Ovary (tissue), 3 donors: ENCODE data around the gene SGK1.

Experiments used
- EP300 ChIP-seq: sonication (generic); formaldehyde crosslinking; IDR thresholded peaks from one replicate; pipeline ENCODE4 v1.6.1; 2017; ENCODE audit warnings: antibody characterized with exemption
- POLR2A ChIP-seq: fragments of 450-650 bp; IDR thresholded peaks from one replicate; pipeline ENCODE4 v1.6.1; 2017; ENCODE audit warnings: antibody characterized with exemption, mild to moderate bottlenecking, moderate library complexity
- TF ChIP-seq, protein P1 (sequence below), 3 donors: fragments of 450-650 bp in 2 of 3; fragments of 200-600 bp in 1 of 3; IDR thresholded peaks; one replicate each; pipeline versions ENCODE4 v1.5.1 to v1.8.0; 2016 to 2022; ENCODE audit warnings: antibody characterized with exemption in 3 of 3, mild to moderate bottlenecking in 1 of 3
- donor health status: DM: no; HTN: no; CAD: no.

DNA sequence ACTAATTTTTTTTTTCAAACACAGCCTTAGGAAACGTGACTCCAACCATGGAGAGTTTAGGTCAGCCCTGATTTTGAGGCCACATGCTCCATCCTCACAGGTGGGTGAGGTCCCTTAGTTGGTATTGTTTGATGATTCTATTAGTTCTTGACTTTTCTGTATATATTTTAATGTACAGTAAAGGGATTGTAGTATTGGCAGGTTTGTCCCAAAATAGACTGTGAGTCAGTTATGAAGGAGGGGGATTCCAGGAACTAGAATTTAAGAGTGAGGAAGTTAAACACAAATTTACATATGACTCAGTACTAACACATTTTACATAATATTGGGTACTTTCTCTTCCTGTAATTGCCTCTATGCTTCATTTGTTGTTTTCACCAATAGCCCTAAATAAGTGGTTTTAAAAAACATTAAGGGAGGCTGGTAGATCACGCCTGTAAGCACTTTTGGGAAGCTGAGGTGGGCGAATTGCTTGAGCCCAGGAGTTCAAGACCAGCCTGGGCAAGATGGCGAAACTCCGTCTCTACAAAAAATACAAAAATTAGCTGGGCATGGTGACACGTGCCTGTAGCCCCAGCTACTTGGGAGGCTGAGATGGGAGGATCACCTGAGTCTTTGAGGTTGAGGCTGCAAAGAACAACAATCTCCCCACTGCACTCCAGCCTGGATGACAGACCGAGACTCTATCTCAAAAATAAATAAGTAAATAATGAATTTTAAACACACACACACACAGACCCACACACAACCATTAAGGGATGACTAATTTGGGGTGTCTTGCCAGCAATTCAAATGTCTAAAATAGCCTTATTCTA lies 81.8 kb downstream of the SGK1 start:
- TF ChIP-seq, protein P1, sequence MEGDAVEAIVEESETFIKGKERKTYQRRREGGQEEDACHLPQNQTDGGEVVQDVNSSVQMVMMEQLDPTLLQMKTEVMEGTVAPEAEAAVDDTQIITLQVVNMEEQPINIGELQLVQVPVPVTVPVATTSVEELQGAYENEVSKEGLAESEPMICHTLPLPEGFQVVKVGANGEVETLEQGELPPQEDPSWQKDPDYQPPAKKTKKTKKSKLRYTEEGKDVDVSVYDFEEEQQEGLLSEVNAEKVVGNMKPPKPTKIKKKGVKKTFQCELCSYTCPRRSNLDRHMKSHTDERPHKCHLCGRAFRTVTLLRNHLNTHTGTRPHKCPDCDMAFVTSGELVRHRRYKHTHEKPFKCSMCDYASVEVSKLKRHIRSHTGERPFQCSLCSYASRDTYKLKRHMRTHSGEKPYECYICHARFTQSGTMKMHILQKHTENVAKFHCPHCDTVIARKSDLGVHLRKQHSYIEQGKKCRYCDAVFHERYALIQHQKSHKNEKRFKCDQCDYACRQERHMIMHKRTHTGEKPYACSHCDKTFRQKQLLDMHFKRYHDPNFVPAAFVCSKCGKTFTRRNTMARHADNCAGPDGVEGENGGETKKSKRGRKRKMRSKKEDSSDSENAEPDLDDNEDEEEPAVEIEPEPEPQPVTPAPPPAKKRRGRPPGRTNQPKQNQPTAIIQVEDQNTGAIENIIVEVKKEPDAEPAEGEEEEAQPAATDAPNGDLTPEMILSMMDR (IDR thresholded peaks at IDR 0.05) = no peak
- no peak for TF ChIP-seq POLR2A
- no peak for TF ChIP-seq EP300
